DOHH2 (cell line): ENCODE results near the gene UBR2.

Source experiments
- CTCF ChIP-seq: fragments of 200-600 bp; sonication (generic); IDR thresholded peaks from one replicate; pipeline ENCODE4 v1.5.1; 2014; ENCODE audit warnings: antibody characterized with exemption, mild to moderate bottlenecking, low read depth, low read length; ENCODE audit not compliant: poor library complexity, severe bottlenecking
- EZH2phosphoT487 ChIP-seq: fragments of 200-600 bp; sonication (generic); IDR thresholded peaks from 2 replicates; pipeline ENCODE4 v1.6.1; 2017; ENCODE audit warnings: borderline replicate concordance, mild to moderate bottlenecking, antibody characterized with exemption, low read length, moderate library complexity, mixed read lengths

GRCh38 chr6:42545226-42545773 is 18.5 kb upstream of the UBR2 start:
- TF ChIP-seq CTCF (no peak), EZH2phosphoT487 (no peak)
